ENCODE data around the gene BEND3.
"Not testable (repeated sequence)": the region's sequence is repeated elsewhere in the genome, so short reads cannot be mapped to it uniquely, and the experiment has no call there.

Gene BEND3

DNA sequence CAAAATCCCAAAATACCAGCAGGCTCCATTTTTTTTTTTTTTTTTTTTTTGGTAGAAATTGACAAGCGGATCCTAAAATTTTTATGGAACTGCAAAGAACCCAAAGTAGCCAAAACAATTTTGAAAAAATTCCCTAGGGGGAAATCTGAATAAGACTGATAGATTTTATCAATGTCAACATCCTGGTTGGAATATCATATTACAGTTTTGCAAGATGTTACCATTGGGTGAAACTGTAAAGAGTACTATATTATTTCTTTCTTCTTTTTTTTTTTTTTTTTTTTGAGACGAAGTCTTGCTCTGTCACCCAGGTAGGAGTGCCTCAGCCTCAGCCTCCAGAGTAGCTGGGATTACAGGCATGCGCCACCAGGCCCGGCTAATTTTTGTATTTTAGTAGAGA lies 29.4 kb upstream of the BEND3 start:
- TF ChIP-seq, protein P1, sequence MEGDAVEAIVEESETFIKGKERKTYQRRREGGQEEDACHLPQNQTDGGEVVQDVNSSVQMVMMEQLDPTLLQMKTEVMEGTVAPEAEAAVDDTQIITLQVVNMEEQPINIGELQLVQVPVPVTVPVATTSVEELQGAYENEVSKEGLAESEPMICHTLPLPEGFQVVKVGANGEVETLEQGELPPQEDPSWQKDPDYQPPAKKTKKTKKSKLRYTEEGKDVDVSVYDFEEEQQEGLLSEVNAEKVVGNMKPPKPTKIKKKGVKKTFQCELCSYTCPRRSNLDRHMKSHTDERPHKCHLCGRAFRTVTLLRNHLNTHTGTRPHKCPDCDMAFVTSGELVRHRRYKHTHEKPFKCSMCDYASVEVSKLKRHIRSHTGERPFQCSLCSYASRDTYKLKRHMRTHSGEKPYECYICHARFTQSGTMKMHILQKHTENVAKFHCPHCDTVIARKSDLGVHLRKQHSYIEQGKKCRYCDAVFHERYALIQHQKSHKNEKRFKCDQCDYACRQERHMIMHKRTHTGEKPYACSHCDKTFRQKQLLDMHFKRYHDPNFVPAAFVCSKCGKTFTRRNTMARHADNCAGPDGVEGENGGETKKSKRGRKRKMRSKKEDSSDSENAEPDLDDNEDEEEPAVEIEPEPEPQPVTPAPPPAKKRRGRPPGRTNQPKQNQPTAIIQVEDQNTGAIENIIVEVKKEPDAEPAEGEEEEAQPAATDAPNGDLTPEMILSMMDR (IDR thresholded peaks at IDR 0.05; ENCODE audit: control insufficient read depth, extremely low read depth, insufficient read depth): no peak
- no peak overlapping the region for H3K4me3 ChIP-seq (ENCODE audit: low read depth, low read length)
- peak; percentile 41 for DNase-seq (ENCODE audit: low read depth)

DNA sequence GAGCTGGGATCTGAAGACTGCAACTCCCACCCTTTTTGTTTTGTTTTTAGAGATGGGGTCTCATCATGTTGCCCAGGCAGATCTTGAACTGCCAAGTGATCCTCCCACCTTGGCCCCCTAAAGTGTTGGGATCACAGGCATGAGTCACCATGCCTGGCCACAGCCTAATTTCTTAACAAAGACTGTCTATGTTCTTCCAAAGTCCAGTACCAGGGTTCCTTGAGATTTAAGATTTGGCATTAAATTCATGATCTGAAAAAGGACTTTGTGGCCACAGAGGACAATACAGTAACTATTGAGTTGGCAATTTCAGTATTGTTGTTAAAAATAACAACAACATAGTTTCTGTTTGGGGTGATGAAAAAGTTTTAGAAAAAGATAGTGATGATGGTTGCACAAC lies 28.7 kb upstream of the BEND3 start:
- TF ChIP-seq, protein P1 (IDR thresholded peaks at IDR 0.05; ENCODE audit: control insufficient read depth, extremely low read depth, insufficient read depth): no peak
- H3K4me3 ChIP-seq (ENCODE audit: low read depth, low read length): no peak overlapping the region
- no peak for DNase-seq (ENCODE audit: low read depth)

DNA sequence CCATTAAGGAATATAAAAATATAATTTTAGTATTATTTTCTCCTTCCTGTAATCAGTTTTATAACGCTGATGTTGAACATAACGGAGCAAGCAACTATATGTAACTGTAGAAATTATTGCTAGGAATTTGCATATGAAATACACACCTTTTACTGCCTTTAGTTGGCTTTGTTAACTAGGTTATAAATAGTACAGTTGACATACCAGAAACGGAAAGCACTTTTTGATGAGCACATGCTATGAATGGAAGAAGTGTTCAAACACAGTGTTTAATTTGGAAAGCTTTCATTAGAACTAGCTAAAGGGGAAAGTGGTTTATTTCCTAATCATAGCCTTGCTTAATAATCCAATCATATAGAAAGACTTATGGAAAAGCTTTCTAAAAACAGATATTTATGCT lies 25.3 kb upstream of the BEND3 start:
- TF ChIP-seq, protein P1 (IDR thresholded peaks at IDR 0.05; ENCODE audit: control insufficient read depth, extremely low read depth, insufficient read depth): no peak
- H3K4me3 ChIP-seq (ENCODE audit: low read depth, low read length): no peak overlapping the region
- DNase-seq (ENCODE audit: low read depth): no peak

DNA sequence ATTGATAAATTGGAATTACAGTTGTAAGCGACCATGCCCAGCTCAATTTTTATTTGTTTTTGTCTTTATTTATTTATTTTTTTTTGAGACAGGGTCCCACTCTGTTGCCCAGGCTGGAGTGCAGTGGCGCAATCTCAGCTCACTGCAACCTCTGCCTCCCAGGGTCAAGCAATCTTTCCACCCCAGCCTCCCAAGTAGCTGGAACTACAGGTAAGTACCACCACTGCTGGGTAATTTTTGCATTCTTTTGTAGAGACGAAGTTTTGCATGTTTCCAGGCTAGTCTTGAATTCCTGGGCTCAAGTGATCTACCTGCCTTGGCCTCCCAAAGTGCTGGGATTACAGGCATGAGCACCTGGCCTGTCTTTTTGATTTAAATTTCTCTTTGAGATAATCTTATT lies 21.0 kb upstream of the BEND3 start:
- not testable (repeated sequence) for H3K4me3 ChIP-seq (ENCODE audit: low read depth, low read length); DNase-seq (ENCODE audit: low read depth)

DNA sequence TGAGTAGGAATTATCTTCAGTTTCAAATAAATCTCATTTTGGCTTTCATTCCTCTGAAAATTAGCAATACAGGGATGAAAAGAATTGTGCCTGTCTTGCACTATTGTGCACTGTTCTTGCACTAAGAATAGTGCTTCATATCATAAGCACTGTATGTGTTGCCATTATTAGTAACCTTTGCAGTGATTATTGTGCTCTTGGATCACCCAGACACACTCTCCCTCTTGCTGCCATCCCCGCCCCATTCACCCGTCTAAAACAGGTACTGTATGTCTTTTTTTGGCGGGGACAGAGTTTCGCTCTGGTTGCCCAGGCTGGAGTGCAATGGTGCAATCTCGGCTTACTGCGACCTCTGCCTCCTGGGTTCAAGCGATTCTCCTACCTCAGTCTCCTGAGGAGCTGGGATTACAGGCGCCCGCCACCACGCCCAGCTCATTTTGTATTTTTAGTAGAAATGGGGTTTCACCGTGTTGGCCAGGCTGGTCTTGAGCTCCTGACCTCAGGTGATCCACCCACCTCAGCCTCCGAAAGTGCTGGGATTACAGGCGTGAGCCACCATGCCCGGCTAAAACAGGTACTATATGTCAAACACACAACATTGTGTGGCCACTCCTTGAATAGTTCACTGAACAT lies 19.8 kb upstream of the BEND3 start:
- not testable (repeated sequence) for DNase-seq (ENCODE audit: low read depth); H3K4me3 ChIP-seq (ENCODE audit: low read depth, low read length)

DNA sequence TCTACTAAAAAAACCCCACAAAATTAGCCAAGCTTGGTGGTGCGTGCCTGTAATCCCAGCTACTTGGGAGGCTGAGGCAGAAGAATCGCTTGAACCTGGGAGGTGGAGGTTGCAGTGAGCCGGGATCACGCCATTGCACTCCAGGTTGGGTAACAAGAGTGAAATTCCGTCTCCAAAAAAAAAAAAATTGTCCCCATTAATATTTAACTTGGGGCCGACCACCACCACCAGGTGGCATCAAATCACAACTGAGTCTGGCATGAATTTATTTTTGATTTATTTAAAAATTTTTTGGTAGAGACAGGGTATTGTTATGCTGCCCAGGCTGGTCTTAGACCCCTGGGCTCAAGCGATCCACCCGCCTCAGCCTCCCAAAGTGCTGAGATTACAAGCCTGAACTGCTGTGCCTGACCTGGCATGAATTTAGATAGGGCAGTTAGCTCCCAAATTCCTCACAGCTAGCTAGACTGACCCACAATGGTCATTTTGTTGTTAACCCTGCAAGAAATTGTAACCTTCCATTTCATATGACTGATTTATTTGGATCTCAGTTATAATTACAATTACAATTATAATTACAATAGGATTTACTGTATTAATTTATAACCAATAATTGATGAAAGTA lies 17.1 kb upstream of the BEND3 start:
- DNase-seq (ENCODE audit: low read depth): no peak
- H3K4me3 ChIP-seq (ENCODE audit: low read depth, low read length): no peak overlapping the region
- TF ChIP-seq, protein P1 (IDR thresholded peaks at IDR 0.05; ENCODE audit: control insufficient read depth, extremely low read depth, insufficient read depth): peak; percentile 33; the same call in 1 of the 2 replicates

DNA sequence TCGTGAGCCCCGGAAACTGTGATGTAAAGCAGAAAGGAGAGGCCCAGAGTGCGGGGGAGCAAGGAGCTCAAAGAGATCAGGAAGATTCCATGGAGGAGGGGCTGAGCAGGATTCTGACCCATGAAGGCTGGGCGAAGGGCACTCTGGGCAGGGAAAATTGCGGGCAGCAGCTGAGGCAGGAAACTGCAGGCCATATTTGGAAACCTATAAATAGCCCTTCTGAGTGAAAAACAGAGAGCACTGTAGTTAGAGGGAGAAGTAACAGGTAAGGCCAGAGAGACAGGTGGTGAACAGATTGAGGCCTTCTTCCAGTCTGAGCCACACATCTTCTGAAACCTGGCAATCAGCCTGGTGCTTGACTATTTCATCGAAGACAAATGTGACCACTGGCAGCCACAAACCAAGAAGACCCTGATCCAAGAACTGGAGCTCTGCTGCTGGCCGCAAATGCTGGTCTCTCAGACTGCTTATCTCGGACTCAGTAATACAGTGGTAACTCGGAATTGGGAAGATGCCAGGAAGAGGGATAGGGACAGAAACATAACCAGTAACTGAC lies 14.1 kb upstream of the BEND3 start:
- H3K4me3 ChIP-seq (ENCODE audit: low read depth, low read length): no peak overlapping the region
- TF ChIP-seq, protein P1 (IDR thresholded peaks at IDR 0.05; ENCODE audit: control insufficient read depth, extremely low read depth, insufficient read depth): no peak
- DNase-seq (ENCODE audit: low read depth): no peak

DNA sequence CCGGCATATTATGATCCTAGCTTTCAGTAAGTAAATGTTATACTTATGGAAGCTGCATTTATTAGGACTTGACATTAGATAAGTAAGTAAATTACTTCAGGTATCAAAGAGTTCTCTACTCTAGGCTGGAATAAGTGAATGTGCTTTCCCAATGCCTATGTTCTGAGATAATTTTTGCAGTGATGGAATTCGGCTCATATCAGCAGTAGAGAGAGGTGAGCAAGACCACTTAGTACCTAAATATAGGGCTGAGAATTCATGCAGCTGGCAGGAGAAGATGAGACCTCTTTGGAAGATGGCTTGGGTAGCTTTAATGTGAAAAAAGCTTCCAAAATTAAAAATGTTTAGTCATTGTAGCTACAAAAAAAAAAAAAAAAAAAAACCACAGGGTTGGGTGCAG lies 13.3 kb upstream of the BEND3 start:
- H3K4me3 ChIP-seq (ENCODE audit: low read depth, low read length): no peak overlapping the region
- TF ChIP-seq, protein P1 (IDR thresholded peaks at IDR 0.05; ENCODE audit: control insufficient read depth, extremely low read depth, insufficient read depth): no peak
- no peak for DNase-seq (ENCODE audit: low read depth)
